BE2C (cell line): ENCODE results near the gene CDHR3.

Experiments used
- DNase-seq: peaks from one replicate; pipeline ENCODE4 v3.0.0-alpha.2; 2020
- H3K27me3 ChIP-seq: fragments of 250-450 bp; sonication (Bioruptor Pico); 2 replicates; pipeline ENCODE4 v1.5.1; 2020; ENCODE audit warnings: mild to moderate bottlenecking
- H3K36me3 ChIP-seq: fragments of 250-450 bp; sonication (Bioruptor Pico); 2 replicates; pipeline ENCODE4 v1.5.1; 2020; ENCODE audit warnings: mild to moderate bottlenecking
- H3K4me1 ChIP-seq: fragments of 250-450 bp; sonication (Bioruptor Pico); 2 replicates; pipeline ENCODE4 v1.5.1; 2020
- H3K4me3 ChIP-seq: 2 replicates; pipeline ENCODE4 v1.5.1; 2011; ENCODE audit warnings: low read depth, low read length
- H3K9me3 ChIP-seq: fragments of 250-450 bp; sonication (Bioruptor Pico); 2 replicates; pipeline ENCODE4 v1.5.1; 2020
- TF ChIP-seq, protein P1 (sequence below): IDR thresholded peaks from 2 replicates; pipeline ENCODE4 v1.5.1; 2012; ENCODE audit warnings: mild to moderate bottlenecking, low read depth, low read length

Gene CDHR3

DNA sequence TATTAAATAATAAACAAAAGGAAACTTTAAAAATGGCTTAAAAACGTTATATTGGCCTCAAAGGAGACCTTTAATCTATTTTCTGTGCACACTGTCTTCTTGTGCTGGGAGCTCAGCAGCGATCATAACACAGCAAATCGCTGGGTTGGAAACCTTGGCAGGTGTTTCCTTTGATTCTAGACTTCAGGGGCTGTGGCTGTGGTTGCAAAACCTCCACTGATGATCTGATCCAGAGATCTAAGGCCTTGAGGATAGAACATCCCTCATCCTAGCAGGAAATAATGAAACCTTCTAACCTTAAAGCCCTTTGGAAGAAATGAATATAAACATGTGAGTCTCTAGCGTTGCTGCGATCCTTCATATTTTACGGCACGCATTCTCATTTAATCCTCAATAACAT, 29.8 kb downstream of the CDHR3 start:
- TF ChIP-seq, protein P1, sequence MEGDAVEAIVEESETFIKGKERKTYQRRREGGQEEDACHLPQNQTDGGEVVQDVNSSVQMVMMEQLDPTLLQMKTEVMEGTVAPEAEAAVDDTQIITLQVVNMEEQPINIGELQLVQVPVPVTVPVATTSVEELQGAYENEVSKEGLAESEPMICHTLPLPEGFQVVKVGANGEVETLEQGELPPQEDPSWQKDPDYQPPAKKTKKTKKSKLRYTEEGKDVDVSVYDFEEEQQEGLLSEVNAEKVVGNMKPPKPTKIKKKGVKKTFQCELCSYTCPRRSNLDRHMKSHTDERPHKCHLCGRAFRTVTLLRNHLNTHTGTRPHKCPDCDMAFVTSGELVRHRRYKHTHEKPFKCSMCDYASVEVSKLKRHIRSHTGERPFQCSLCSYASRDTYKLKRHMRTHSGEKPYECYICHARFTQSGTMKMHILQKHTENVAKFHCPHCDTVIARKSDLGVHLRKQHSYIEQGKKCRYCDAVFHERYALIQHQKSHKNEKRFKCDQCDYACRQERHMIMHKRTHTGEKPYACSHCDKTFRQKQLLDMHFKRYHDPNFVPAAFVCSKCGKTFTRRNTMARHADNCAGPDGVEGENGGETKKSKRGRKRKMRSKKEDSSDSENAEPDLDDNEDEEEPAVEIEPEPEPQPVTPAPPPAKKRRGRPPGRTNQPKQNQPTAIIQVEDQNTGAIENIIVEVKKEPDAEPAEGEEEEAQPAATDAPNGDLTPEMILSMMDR: no peak
- Histone ChIP-seq H3K9me3 (no peaks in the 10 kb centered on the region), H3K27me3 (no peaks in the 10 kb centered on the region), H3K4me1 (peaks cover 4% of the 10 kb centered on the region), H3K4me3 (no peak overlapping the region), H3K36me3 (no peaks in the 10 kb centered on the region)
- no peak for DNase-seq

DNA sequence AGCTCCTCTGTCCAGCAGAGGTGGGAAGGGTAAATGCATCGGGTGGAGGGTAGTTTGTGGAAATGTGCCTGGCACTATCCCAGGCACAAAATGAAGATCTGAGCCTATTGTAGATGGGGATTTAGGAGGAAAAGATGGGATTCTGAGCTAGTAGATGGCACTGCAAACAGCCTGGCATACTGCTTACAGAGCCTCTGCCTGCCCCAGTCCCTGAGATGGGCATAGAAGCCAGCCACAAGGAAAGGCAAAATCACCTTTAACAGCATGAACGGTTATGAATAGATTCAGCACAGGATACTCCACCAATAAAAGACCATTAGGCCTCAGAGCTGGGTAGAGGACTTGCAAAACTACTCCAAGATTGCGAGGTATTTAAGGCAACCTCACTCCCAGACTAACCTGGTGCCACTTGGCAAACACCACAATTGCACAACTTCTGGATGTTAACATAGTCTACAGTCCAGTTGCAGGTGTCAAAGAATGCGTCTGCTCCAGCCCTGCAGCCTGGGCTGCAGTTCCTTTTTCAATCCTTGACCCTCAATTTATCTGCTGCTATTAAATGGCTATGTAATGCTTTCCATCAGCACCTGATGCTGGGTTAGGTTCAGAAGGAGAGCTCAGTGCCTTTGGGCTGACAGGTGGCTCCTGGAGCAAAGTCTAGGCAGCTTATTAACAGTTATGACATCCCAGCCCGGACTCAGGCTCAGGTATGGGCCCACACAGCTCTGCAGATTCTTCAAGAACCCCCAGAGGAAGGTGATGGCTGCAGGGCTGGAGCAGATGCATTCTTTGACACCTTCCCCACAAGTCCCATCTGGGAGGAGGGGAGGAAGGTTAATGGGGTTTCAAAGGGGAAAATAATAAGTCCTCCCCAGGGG, 34.0 kb downstream of the CDHR3 start:
- Histone ChIP-seq H3K4me3 (no peak overlapping the region), H3K9me3 (no peaks in the 10 kb centered on the region), H3K36me3 (no peaks in the 10 kb centered on the region), H3K4me1 (no peaks in the 10 kb centered on the region), H3K27me3 (no peaks in the 10 kb centered on the region)
- TF ChIP-seq, protein P1: no peak
- DNase-seq: no peak

DNA sequence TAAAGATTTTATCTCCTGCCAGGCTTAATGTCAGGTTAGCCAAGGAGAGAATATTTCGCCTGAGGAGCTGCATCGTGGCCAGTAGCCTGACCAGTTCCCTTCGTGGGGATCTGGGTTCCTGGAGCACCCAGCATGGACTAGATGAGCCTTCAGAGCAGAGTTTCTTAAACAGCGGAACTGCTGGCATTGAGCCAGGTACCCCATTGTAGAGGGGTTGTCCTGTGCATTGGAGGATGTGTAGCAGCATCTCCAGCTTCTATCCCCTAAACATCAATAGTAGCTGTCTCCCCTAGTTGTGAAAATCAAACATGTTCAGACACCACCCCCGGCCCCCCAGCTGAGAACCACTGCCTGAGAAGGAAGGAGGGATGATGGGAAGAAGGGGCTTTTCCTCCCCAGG, 36.2 kb downstream of the CDHR3 start:
- no peaks in the 10 kb centered on the region for H3K27me3 ChIP-seq
- no peaks in the 10 kb centered on the region for H3K36me3 ChIP-seq
- TF ChIP-seq, protein P1: no peak
- H3K4me1 ChIP-seq: no peaks in the 10 kb centered on the region
- DNase-seq: no peak
- no peak overlapping the region for H3K4me3 ChIP-seq
- H3K9me3 ChIP-seq: no peaks in the 10 kb centered on the region

DNA sequence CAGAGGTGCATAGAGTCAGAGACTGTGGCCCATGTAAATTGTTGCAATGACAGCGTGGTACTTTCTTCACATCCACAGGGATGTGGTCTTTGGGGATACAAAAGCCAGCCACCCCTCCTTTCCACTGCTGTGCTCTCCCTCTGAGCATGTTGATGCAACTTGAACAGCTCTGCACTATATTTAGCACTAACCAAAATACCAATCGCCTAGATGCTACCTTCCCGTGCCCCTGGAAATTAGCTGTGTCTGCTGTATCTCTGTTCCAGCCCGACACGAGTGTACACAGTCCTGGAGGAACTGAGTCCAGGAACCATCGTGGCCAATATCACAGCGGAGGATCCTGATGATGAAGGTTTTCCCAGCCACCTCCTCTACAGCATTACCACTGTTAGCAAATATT, 38.1 kb downstream of the CDHR3 start:
- TF ChIP-seq, protein P1: no peak
- no peak for DNase-seq
- no peaks in the 10 kb centered on the region for H3K36me3 ChIP-seq
- no peaks in the 10 kb centered on the region for H3K4me1 ChIP-seq
- no peaks in the 10 kb centered on the region for H3K27me3 ChIP-seq
- no peaks in the 10 kb centered on the region for H3K9me3 ChIP-seq
- H3K4me3 ChIP-seq: no peak overlapping the region

DNA sequence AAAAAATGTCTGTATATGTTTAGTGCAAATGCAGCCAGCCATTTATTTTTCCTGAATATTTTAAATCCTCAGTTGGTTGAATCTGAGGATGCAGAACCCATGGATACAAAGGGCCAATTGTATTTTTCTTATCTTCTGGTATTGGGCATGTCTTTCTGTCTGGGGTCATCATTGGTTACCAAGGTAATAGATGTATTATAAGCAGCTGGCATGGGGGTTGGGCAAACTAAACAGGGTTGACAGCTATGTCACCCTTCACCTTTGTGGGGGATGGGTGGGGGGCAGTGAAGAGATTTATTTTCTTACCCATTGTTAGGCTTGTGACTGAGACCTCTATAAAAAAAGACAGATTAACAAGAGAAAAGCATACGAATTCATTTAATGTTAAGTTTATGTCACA, 38.8 kb downstream of the CDHR3 start:
- Histone ChIP-seq H3K36me3 (no peaks in the 10 kb centered on the region), H3K9me3 (no peaks in the 10 kb centered on the region), H3K4me1 (no peaks in the 10 kb centered on the region), H3K27me3 (no peaks in the 10 kb centered on the region), H3K4me3 (no peak overlapping the region)
- TF ChIP-seq, protein P1: no peak
- DNase-seq: no peak

DNA sequence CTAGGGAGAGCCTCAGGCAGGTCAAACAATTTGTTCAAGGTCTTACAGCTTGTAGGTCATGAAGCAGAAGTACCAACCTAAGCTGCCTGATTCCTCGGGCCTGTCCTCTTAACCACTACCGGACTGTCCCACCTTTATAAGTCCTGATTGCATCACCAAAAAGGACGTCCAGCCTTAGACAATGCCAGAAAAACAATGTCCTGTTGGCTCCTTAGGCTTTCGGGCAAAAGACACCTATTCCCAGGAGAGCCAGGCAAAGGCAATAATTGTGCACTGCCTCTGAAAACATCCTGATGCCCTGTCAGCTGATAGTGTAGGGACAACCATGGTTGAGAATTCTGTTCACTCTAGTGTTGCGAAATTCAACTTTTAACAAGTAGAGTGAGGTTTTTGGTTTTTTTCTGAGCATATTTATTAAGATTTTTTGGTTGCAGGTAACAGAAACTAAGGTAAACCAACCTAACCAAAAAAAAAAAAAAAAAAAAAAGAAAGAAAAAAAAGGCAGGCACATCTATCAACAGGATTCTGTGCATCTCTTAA, 40.5 kb downstream of the CDHR3 start:
- H3K36me3 ChIP-seq: no peaks in the 10 kb centered on the region
- TF ChIP-seq, protein P1: no peak
- no peaks in the 10 kb centered on the region for H3K9me3 ChIP-seq
- DNase-seq: no peak
- no peaks in the 10 kb centered on the region for H3K4me1 ChIP-seq
- no peak overlapping the region for H3K4me3 ChIP-seq
- no peaks in the 10 kb centered on the region for H3K27me3 ChIP-seq
